Endothelial cell (in vitro differentiated cells): Measurements from ENCODE around the gene TMEM179. TPM values are rescaled to one million over a fixed set of nuclear protein-coding genes. Genes with fewer than 3 reads are reported as not detected.

Experiments
- DNase-seq: peaks from one replicate; pipeline ENCODE4 v3.0.0; 2021; ENCODE audit warnings: low spot score
- H3K27ac Mint-ChIP-seq: one replicate; pipeline ENCODE4 v1.8.0; 2021; ENCODE audit warnings: mixed read lengths, inconsistent platforms; ENCODE audit not compliant: unreplicated experiment
- H3K27me3 Mint-ChIP-seq: one replicate; pipeline ENCODE4 v1.8.0; 2021; ENCODE audit warnings: mild to moderate bottlenecking, moderate library complexity, mixed read lengths, inconsistent platforms; ENCODE audit not compliant: unreplicated experiment
- H3K36me3 Mint-ChIP-seq: one replicate; pipeline ENCODE4 v1.8.0; 2021; ENCODE audit warnings: mild to moderate bottlenecking, low read depth, mixed read lengths, inconsistent platforms; ENCODE audit not compliant: unreplicated experiment
- H3K4me1 Mint-ChIP-seq: one replicate; pipeline ENCODE4 v1.8.0; 2021; ENCODE audit warnings: mild to moderate bottlenecking, mixed read lengths, inconsistent platforms; ENCODE audit not compliant: unreplicated experiment
- H3K4me3 Mint-ChIP-seq: one replicate; pipeline ENCODE4 v1.8.0; 2021; ENCODE audit warnings: mild to moderate bottlenecking, mixed read lengths, inconsistent platforms; ENCODE audit not compliant: unreplicated experiment
- H3K9me3 Mint-ChIP-seq: one replicate; pipeline ENCODE4 v1.8.0; 2021; ENCODE audit warnings: mixed read lengths, inconsistent platforms; ENCODE audit not compliant: unreplicated experiment
- CTCF ChIP-seq: fragments of 200-600 bp; sonication (generic); IDR thresholded peaks from one replicate; pipeline ENCODE4 v1.5.0; 2021; ENCODE audit warnings: antibody characterized with exemption; ENCODE audit not compliant: unreplicated experiment
- total RNA-seq: library from RNA; stranded (reverse); fragmentation: NEBNext Ultra II Directional; extraction: Animal tissue kit (Norgen Biotek cat#: 25700); gene quantifications from one replicate; pipeline ENCODE4 v1.2.1, GENCODE V29; 2021; ENCODE audit not compliant: unreplicated experiment

The TMEM179 gene
- total RNA-seq, 1 donor from 2014 or later, result 0.54 TPM

GRCh38 chr14:104568620-104569019, 36.0 kb downstream of the TMEM179 start:
- Mint-ChIP-seq H3K27me3 (peaks cover 8% of the 10 kb centered on the region), H3K27ac (no peak overlapping the region), H3K9me3 (no peaks in the 10 kb centered on the region), H3K4me3 (no peak overlapping the region), H3K4me1 (no peaks in the 10 kb centered on the region), H3K36me3 (no peaks in the 10 kb centered on the region)
- TF ChIP-seq CTCF, result no peak
- DNase-seq, result no peak

GRCh38 chr14:104567957-104568225, 36.7 kb downstream of the TMEM179 start:
- H3K27me3 Mint-ChIP-seq, result peaks cover 8% of the 10 kb centered on the region
- no peak overlapping the region for H3K4me3 Mint-ChIP-seq
- no peaks in the 10 kb centered on the region for H3K4me1 Mint-ChIP-seq
- H3K9me3 Mint-ChIP-seq, result no peaks in the 10 kb centered on the region
- no peak overlapping the region for H3K27ac Mint-ChIP-seq
- H3K36me3 Mint-ChIP-seq, result no peaks in the 10 kb centered on the region
- no peak for DNase-seq
- no peak for TF ChIP-seq CTCF

- H3K36me3 Mint-ChIP-seq, result no peaks in the 10 kb centered on the region
- peaks cover 8% of the 10 kb centered on the region for H3K27me3 Mint-ChIP-seq
- DNase-seq, result no peak
- no peak overlapping the region for H3K4me3 Mint-ChIP-seq
- H3K9me3 Mint-ChIP-seq, result no peaks in the 10 kb centered on the region
- H3K27ac Mint-ChIP-seq, result no peak overlapping the region
- H3K4me1 Mint-ChIP-seq, result no peaks in the 10 kb centered on the region
- no peak for TF ChIP-seq CTCF
Observed at GRCh38 chr14:104567141-104567956, 37.2 kb downstream of the TMEM179 start.

GRCh38 chr14:104564744-104565679, 39.6 kb downstream of the TMEM179 start:
- no peak for DNase-seq
- TF ChIP-seq CTCF, result no peak
- no peaks in the 10 kb centered on the region for H3K36me3 Mint-ChIP-seq
- peaks cover 9% of the 10 kb centered on the region for H3K27me3 Mint-ChIP-seq
- no peaks in the 10 kb centered on the region for H3K9me3 Mint-ChIP-seq
- H3K27ac Mint-ChIP-seq, result no peak overlapping the region
- H3K4me3 Mint-ChIP-seq, result no peak overlapping the region
- no peaks in the 10 kb centered on the region for H3K4me1 Mint-ChIP-seq
